Measurements from ENCODE around the gene FNIP2. TPM values are rescaled to one million over a fixed set of nuclear protein-coding genes. Genes with fewer than 3 reads are reported as not detected.

The FNIP2 gene
- total and polyA plus RNA-seq, 10 of the 15 experiments (the other 5 are each of a cell fraction or from before 2014, with no cell fraction given), result 0.03 to 0.38 (median 0.15) TPM

DNA sequence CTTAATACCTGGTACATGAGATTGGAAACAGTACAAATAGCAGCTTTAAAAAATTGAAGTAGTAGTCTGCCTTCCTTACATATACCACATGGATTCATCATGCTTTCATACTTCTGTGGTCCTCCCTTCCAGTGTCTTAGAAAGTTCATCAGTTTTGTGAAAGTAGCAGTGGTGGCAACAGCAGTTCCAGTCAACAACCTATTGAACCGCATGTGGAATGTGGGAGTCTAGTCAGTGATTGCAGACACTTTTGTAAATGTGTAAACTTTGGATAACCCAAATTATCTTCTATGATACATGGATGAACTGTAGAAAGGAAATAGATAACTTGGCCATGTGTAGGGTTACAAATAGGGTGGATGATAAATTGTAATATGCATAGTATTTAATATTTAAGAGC lies 34.1 kb downstream of the FNIP2 start:
- Histone ChIP-seq H3K27ac (ENCODE audit: control insufficient read depth, insufficient read depth) (no peak overlapping the region), H3K36me3 (ENCODE audit: control insufficient read depth in 2 of 2, insufficient read depth in 2 of 2, low read length in 1 of 2) (no peaks in the 10 kb centered on the region), H3K4me1 (ENCODE audit: control insufficient read depth, insufficient read depth, low read length) (no peaks in the 10 kb centered on the region), H3K9ac (ENCODE audit: control insufficient read depth, insufficient read depth, low read length) (no peak overlapping the region), H3K4me2 (ENCODE audit: control insufficient read depth, insufficient read depth) (no peak overlapping the region), H3K4me3 (no peak overlapping the region), H2AFZ (ENCODE audit: control insufficient read depth, low read depth, low read length) (no peak overlapping the region), H4K20me1 (ENCODE audit: control insufficient read depth, insufficient read depth) (no peaks in the 10 kb centered on the region), H3K27me3 (replicated peaks in 1 of 2; ENCODE audit: control insufficient read depth in 2 of 2, insufficient read depth in 2 of 2, low read length in 1 of 2) (no peaks in the 10 kb centered on the region), H3K79me2 (ENCODE audit: control insufficient read depth, insufficient read depth, low read length) (no peaks in the 10 kb centered on the region; the same call in 1 of the 2 replicates), H3K9me3 (replicated peaks; ENCODE audit: control insufficient read depth, insufficient read depth, low read length) (no peaks in the 10 kb centered on the region)
- TF ChIP-seq ASH2L (IDR thresholded peaks at IDR 0.05; ENCODE audit: borderline replicate concordance, low read depth), result no peak
- no peak for TF ChIP-seq STAT1 (conservative IDR thresholded peaks at IDR 0.05)
- no peak for TF ChIP-seq SMC3 (IDR thresholded peaks at IDR 0.05; ENCODE audit: borderline replicate concordance, low read length)
- TF ChIP-seq, protein P1, sequence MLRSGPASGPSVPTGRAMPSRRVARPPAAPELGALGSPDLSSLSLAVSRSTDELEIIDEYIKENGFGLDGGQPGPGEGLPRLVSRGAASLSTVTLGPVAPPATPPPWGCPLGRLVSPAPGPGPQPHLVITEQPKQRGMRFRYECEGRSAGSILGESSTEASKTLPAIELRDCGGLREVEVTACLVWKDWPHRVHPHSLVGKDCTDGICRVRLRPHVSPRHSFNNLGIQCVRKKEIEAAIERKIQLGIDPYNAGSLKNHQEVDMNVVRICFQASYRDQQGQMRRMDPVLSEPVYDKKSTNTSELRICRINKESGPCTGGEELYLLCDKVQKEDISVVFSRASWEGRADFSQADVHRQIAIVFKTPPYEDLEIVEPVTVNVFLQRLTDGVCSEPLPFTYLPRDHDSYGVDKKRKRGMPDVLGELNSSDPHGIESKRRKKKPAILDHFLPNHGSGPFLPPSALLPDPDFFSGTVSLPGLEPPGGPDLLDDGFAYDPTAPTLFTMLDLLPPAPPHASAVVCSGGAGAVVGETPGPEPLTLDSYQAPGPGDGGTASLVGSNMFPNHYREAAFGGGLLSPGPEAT (IDR thresholded peaks at IDR 0.05; ENCODE audit: low read depth), result no peak
- TF ChIP-seq, protein P2, sequence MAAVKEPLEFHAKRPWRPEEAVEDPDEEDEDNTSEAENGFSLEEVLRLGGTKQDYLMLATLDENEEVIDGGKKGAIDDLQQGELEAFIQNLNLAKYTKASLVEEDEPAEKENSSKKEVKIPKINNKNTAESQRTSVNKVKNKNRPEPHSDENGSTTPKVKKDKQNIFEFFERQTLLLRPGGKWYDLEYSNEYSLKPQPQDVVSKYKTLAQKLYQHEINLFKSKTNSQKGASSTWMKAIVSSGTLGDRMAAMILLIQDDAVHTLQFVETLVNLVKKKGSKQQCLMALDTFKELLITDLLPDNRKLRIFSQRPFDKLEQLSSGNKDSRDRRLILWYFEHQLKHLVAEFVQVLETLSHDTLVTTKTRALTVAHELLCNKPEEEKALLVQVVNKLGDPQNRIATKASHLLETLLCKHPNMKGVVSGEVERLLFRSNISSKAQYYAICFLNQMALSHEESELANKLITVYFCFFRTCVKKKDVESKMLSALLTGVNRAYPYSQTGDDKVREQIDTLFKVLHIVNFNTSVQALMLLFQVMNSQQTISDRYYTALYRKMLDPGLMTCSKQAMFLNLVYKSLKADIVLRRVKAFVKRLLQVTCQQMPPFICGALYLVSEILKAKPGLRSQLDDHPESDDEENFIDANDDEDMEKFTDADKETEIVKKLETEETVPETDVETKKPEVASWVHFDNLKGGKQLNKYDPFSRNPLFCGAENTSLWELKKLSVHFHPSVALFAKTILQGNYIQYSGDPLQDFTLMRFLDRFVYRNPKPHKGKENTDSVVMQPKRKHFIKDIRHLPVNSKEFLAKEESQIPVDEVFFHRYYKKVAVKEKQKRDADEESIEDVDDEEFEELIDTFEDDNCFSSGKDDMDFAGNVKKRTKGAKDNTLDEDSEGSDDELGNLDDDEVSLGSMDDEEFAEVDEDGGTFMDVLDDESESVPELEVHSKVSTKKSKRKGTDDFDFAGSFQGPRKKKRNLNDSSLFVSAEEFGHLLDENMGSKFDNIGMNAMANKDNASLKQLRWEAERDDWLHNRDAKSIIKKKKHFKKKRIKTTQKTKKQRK (IDR thresholded peaks at IDR 0.05; ENCODE audit: low read depth, low read length), result no peak
- no peak for TF ChIP-seq PAX8 (IDR thresholded peaks at IDR 0.05)
- TF ChIP-seq, protein P3, sequence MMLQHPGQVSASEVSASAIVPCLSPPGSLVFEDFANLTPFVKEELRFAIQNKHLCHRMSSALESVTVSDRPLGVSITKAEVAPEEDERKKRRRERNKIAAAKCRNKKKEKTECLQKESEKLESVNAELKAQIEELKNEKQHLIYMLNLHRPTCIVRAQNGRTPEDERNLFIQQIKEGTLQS (IDR thresholded peaks at IDR 0.05; ENCODE audit: borderline replicate concordance, extremely low read depth, low read depth, low read length), result no peak
- no peak for TF ChIP-seq BACH1 (IDR thresholded peaks at IDR 0.05; ENCODE audit: borderline replicate concordance)
- DNase-seq (ENCODE audit: low read depth, low spot score) (no peak), ATAC-seq (no peak), FAIRE-seq (no peak)
- no TSS peak for BruUV-seq (replicated peaks)
- SMC1A ChIA-PET (ENCODE audit: uncharacterized antibody, unreplicated experiment), result interaction anchor here (1.3 to 16.0 kb wide), 2 partner anchors 16 to 36 kb away, joined by 4 to 291 read pairs; no protein-coding TSS in a partner anchor
- POLR2A ChIA-PET, result interaction anchor here (1.0 kb wide), 1 partner anchor 11 kb away, joined by 7 read pairs; no protein-coding TSS in a partner anchor
- CTCF ChIA-PET, result interaction anchor here (0.7 to 1.6 kb wide), 2 partner anchors 14 to 18 kb away, joined by 4 read pairs; no protein-coding TSS in a partner anchor
- in situ Hi-C loops (cut with MboI), result no loop called here
- RAD21 ChIA-PET (ENCODE audit: unreplicated experiment), result no interaction called here
- intact Hi-C loops (cut with micrococcal nuclease; ENCODE audit: unreplicated experiment), result no loop called here
- WGBS (ENCODE audit: insufficient coverage, insufficient replicate concordance, low lambda C conversion rate, missing lambda C conversion rate), result 96% methylated on average over 1 of the region's 1 CpG

All from GM12878 (cell line).